Peyer's patch (tissue), 4 donors: ENCODE data around the gene ISOC1. TPM values are rescaled to one million over a fixed set of nuclear protein-coding genes. Genes with fewer than 3 reads are reported as not detected.

Experiments used
- DNase-seq, 3 donors: peaks; one replicate each; pipeline ENCODE4 v3.0.0-alpha.2; 2017 to 2019
- H3K27ac ChIP-seq, 4 donors: fragments of 200-600 bp; sonication (generic); one replicate each; pipeline ENCODE4 v1.5.1; 2016 to 2019
- H3K27me3 ChIP-seq, 2 donors: fragments of 200-600 bp; sonication (generic); one replicate each; pipeline ENCODE4 v1.5.1; 2019
- H3K36me3 ChIP-seq, 3 donors: fragments of 200-600 bp; sonication (generic); one replicate each; pipeline ENCODE4 v1.5.1; 2016 to 2019
- H3K4me1 ChIP-seq, 4 donors: fragments of 200-600 bp; sonication (generic); one replicate each; pipeline ENCODE4 v1.5.1; 2016 to 2019
- H3K4me3 ChIP-seq, 4 donors: fragments of 200-600 bp; sonication (generic); 1 replicate in 3 of 4; 2 replicates in 1 of 4; pipeline ENCODE4 v1.5.1; 2016 to 2019; ENCODE audit warnings: mild to moderate bottlenecking in 1 of 4
- H3K9me3 ChIP-seq, 4 donors: fragments of 200-600 bp; sonication (generic); one replicate each; pipeline ENCODE4 v1.5.1; 2016 to 2019; ENCODE audit warnings: mild to moderate bottlenecking in 1 of 4
- CTCF ChIP-seq, 6 experiments: fragments of 450-650 bp in 4 of 6; fragments of 200-600 bp in 2 of 6; sonication (generic) in 1 of 6; IDR thresholded peaks; one replicate each; pipeline ENCODE4 v1.5.1; 2017 to 2019; ENCODE audit warnings: antibody characterized with exemption in 6 of 6, mild to moderate bottlenecking in 3 of 6, moderate library complexity in 1 of 6
- POLR2A ChIP-seq, 2 donors: fragments of 450-650 bp; IDR thresholded peaks; one replicate each; pipeline ENCODE4 v1.5.1; 2017; ENCODE audit warnings: antibody characterized with exemption in 2 of 2, mild to moderate bottlenecking in 2 of 2, moderate library complexity in 2 of 2
- total RNA-seq, 4 donors: library from RNA; depleted of rRNA; stranded (reverse); fragments of >200 nt; gene quantifications; one replicate each; pipeline ENCODE4 v1.1.0, GENCODE V29; 2016

The ISOC1 gene
- total RNA-seq, 4 donors from 2014 or later: 21.5 to 54.5 (median 38.7) TPM

DNA sequence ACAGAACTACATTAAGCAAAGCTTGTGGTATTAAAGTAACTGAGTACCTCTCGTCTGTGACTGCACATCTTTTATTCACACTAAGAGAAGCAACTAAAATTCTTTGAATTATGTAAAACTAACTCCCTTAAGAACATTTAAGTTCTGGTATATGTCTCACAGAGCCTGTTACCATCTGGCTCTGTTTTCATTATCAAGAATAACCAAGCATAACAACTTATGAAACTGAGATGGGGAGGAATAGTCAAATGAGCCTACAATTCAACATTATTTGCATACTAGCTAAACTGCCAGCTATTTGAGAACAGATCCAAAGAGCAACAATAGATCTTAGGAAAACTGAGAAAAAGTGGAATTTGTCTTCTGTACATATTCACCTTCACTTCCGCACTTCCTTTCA, 25.3 kb upstream of the ISOC1 start:
- TF ChIP-seq CTCF (IDR thresholded peaks at IDR 0.05): no peak
- TF ChIP-seq POLR2A (IDR thresholded peaks at IDR 0.05): no peak

GRCh38 chr5:129073111-129073510, 21.4 kb upstream of the ISOC1 start:
- Histone ChIP-seq H3K9me3 (no peaks in the 10 kb centered on the region), H3K27ac (no peak overlapping the region), H3K36me3 (no peaks in the 10 kb centered on the region), H3K4me3 (no peak overlapping the region), H3K27me3 (no peaks in the 10 kb centered on the region), H3K4me1 (no peaks in the 10 kb centered on the region)
- TF ChIP-seq CTCF (IDR thresholded peaks at IDR 0.05): no peak
- TF ChIP-seq POLR2A (IDR thresholded peaks at IDR 0.05): no peak
- no peak for DNase-seq

More for the DNA sequence above, 25.3 kb upstream of the ISOC1 start:
- H3K4me1 ChIP-seq: no peaks in the 10 kb centered on the region
- H3K27ac ChIP-seq: no peak overlapping the region
- no peak overlapping the region for H3K4me3 ChIP-seq
- DNase-seq: no peak
- no peaks in the 10 kb centered on the region for H3K27me3 ChIP-seq
- H3K9me3 ChIP-seq: no peaks in the 10 kb centered on the region
- no peaks in the 10 kb centered on the region for H3K36me3 ChIP-seq

DNA sequence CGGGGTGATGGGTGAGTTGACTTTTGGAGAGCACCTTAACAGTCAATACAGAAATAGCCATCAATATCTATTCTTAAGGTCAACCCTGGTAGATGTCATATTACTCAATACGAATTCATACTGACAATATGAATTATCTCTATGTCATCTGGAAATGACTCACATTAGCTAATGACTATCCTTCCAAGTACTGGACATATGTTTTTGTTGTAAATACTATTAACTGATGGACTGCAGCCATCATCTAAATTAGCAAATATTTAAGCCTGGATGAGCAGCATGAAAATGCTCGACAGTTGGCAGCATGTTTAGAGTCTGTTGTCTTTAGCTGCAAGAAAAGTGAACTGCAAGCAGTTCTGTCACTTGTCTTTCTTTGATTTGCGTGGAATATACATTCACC, 19.6 kb upstream of the ISOC1 start:
- TF ChIP-seq CTCF (IDR thresholded peaks at IDR 0.05): no peak
- no peak for TF ChIP-seq POLR2A (IDR thresholded peaks at IDR 0.05)
- no peaks in the 10 kb centered on the region for H3K4me1 ChIP-seq
- DNase-seq: no peak
- H3K36me3 ChIP-seq: no peaks in the 10 kb centered on the region
- H3K27ac ChIP-seq: no peak overlapping the region
- H3K27me3 ChIP-seq: no peaks in the 10 kb centered on the region
- H3K4me3 ChIP-seq: no peak overlapping the region
- H3K9me3 ChIP-seq: no peaks in the 10 kb centered on the region

GRCh38 chr5:129077433-129078075, 17.0 kb upstream of the ISOC1 start:
- H3K27ac ChIP-seq: no peak overlapping the region
- TF ChIP-seq POLR2A (IDR thresholded peaks at IDR 0.05): no peak
- TF ChIP-seq CTCF (IDR thresholded peaks at IDR 0.05): no peak
- no peak for DNase-seq

DNA sequence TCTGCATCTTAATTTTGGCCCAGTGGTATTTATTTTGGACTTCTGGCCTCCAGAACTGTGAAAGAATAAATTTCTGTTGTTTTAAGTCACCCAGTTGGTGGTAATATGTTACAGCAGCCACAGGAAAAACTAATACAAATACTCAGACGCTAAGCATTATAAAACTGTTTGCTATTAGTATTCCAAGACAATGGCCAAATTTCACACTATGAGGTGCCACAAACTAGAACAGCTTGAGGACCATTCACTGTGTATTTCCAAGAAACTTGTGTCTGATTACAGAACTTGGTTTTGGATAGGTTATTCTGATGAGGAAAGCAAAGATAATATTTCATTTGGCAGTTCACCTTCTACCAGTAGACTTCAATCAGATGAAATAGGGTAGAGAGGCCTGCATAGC, 16.3 kb upstream of the ISOC1 start:
- no peaks in the 10 kb centered on the region for H3K4me1 ChIP-seq

More at GRCh38 chr5:129077433-129078075, 17.0 kb upstream of the ISOC1 start:
- Histone ChIP-seq H3K27me3 (no peaks in the 10 kb centered on the region), H3K36me3 (no peaks in the 10 kb centered on the region), H3K4me3 (no peak overlapping the region), H3K4me1 (no peaks in the 10 kb centered on the region), H3K9me3 (no peaks in the 10 kb centered on the region)

More for the DNA sequence above, 16.3 kb upstream of the ISOC1 start:
- Histone ChIP-seq H3K4me3 (no peak overlapping the region), H3K36me3 (no peaks in the 10 kb centered on the region), H3K27me3 (no peaks in the 10 kb centered on the region), H3K9me3 (no peaks in the 10 kb centered on the region), H3K27ac (no peak overlapping the region)
- no peak for TF ChIP-seq POLR2A (IDR thresholded peaks at IDR 0.05)
- TF ChIP-seq CTCF (IDR thresholded peaks at IDR 0.05): no peak
- DNase-seq: no peak
